ENCODE results near the gene NEIL3. TPM values are rescaled to one million over a fixed set of nuclear protein-coding genes. Genes with fewer than 3 reads are reported as not detected.

Gene NEIL3
- total and polyA plus RNA-seq, 2 of the 8 experiments (the other 6 are each of a cell fraction or from before 2014, with no cell fraction given): 5.5 to 11.0 TPM

DNA sequence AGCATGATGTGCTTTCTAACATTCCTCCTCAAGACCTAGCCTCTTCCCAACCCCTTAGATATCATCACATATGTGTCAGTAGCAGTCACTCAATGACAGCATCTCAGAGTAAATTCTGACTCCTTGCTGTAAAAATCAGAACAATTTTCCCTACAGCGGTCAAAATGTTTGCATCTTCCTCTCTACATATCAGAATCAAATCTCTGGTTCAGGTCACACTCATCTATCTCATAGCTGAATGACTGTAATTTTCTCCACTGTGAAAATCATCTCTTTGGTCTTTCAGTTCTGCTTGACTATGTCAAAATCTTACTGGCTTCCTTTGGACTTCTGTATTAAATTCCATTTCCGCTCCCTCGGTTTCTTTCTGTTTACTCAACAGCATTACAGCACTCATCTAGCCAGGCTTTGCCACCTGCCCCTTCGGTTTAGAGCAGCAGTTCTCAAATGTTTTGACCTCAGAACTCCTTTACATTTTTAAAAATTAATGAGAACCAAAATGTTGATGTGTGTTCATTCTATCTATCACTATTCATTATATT lies 75.3 kb downstream of the NEIL3 start (continued):
- TF ChIP-seq, protein P1, sequence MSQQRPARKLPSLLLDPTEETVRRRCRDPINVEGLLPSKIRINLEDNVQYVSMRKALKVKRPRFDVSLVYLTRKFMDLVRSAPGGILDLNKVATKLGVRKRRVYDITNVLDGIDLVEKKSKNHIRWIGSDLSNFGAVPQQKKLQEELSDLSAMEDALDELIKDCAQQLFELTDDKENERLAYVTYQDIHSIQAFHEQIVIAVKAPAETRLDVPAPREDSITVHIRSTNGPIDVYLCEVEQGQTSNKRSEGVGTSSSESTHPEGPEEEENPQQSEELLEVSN (IDR thresholded peaks at IDR 0.05): no peak

All from H1 (cell line).